ENCODE data around the gene MBIP.

Gene MBIP

DNA sequence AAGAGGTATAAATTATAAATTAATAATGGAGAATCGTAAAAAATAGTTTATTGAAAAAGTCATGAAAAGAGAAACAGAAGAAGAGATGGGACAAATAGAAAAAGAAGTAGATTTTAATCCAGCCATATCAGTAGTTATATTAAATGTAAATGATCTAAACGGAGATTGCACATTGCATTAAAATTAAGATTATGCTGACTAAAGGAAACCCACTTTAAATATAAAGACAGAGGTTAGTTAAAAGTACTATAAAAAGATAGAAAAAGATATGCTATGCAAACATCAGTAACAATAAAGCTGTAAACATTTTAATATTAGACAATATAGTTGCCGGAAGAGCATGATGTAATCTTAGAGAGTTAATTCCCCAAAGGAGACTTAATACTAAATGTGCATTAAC lies 5.4 kb upstream of the MBIP start:
- DNase-seq (ENCODE audit: low read depth) = no peak
- no peak overlapping the region for H3K4me3 ChIP-seq (replicated peaks; ENCODE audit: low read depth, low read length)
- TF ChIP-seq, protein P1, sequence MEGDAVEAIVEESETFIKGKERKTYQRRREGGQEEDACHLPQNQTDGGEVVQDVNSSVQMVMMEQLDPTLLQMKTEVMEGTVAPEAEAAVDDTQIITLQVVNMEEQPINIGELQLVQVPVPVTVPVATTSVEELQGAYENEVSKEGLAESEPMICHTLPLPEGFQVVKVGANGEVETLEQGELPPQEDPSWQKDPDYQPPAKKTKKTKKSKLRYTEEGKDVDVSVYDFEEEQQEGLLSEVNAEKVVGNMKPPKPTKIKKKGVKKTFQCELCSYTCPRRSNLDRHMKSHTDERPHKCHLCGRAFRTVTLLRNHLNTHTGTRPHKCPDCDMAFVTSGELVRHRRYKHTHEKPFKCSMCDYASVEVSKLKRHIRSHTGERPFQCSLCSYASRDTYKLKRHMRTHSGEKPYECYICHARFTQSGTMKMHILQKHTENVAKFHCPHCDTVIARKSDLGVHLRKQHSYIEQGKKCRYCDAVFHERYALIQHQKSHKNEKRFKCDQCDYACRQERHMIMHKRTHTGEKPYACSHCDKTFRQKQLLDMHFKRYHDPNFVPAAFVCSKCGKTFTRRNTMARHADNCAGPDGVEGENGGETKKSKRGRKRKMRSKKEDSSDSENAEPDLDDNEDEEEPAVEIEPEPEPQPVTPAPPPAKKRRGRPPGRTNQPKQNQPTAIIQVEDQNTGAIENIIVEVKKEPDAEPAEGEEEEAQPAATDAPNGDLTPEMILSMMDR (IDR thresholded peaks at IDR 0.05; ENCODE audit: low read length, missing control alignments) = no peak

DNA sequence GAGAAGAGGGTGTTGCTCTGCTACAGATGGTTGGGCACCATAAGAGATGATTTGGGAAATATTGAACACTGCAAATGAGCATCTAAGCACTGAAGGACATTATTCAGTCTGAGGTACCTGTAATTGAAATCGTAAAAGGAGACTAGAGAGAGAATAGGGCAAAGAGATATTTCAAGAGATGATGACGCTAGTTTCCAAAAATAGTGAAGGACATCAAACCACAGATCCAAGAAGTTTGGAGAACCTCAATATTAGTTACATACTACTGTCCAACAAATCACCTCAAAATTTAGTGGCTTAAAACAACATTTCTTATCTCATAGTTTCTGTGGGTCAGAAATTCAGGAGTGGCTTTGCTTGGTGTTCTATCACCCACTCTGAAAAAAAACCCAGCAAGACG lies 4.5 kb upstream of the MBIP start:
- H3K4me3 ChIP-seq (replicated peaks; ENCODE audit: low read depth, low read length) = no peak overlapping the region
- DNase-seq (ENCODE audit: low read depth) = no peak
- TF ChIP-seq, protein P1 (IDR thresholded peaks at IDR 0.05; ENCODE audit: low read length, missing control alignments) = no peak

DNA sequence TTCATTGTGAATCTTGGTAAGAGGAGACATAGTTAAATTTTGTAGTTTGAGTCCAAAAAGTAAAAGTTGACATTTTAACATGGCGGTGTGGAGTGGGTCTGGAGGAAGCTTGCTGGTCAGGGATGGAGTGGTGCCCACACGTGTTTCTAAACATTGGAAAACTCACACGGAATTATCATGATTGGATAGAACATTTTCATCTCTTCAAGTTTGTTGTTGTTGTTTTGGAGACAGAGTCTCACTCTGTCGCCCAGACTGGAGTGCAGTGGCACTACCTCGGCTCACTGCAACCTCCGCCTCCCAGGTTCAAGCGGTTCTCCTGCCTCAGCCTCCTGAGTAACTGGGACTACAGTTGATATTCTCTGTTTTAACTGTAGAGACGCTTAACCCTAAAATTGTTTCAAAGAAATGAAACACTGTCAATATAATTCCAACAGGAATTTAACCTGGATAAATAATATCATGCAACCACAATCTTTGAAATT lies 502 bp upstream of the MBIP start:
- TF ChIP-seq, protein P1 (IDR thresholded peaks at IDR 0.05; ENCODE audit: low read length, missing control alignments) = no peak
- H3K4me3 ChIP-seq (replicated peaks; ENCODE audit: low read depth, low read length) = peak overlapping the region; percentile 93

DNA sequence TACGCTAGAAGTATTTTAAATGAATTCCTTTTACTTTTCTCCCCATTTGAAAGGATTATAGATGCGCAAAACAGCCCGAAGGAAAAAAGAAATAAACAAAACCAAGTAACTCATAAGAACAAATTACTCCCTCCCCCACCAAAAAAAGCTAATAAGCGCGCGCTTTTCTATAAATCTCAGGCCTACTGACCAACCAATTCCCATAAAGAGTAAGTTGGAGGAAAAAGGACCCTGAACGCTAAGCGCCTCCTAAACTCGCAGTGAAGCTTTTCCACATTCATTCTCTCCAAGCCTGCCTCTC lies 588 bp downstream of the MBIP start:
- TF ChIP-seq, protein P1 (IDR thresholded peaks at IDR 0.05; ENCODE audit: low read length, missing control alignments) = no peak
- no peak for DNase-seq (ENCODE audit: low read depth)
- H3K4me3 ChIP-seq (replicated peaks; ENCODE audit: low read depth, low read length) = peak overlapping the region; percentile 93

More for the DNA sequence above, 502 bp upstream of the MBIP start:
- DNase-seq (ENCODE audit: low read depth) = no peak

DNA sequence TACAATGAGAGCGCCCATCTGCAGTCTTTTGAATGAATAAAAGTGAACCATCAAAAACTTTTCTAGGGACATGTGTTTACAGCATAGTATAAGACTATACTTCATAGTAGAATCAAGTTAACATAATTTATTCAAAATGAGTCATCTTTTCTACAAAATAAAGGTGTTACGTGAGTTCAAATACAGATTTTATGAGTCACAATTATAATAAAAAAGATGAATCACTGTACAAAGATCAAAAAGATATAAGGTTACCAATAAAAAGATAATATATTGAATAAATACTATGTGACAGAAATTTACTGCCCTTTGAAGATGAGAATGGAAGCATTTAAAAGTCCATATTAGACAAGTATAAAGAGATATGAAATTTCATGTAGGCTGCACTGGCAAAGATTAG lies 2.8 kb downstream of the MBIP start:
- TF ChIP-seq, protein P1 (IDR thresholded peaks at IDR 0.05; ENCODE audit: low read length, missing control alignments) = no peak
- DNase-seq (ENCODE audit: low read depth) = no peak
- no peak overlapping the region for H3K4me3 ChIP-seq (replicated peaks; ENCODE audit: low read depth, low read length)

DNA sequence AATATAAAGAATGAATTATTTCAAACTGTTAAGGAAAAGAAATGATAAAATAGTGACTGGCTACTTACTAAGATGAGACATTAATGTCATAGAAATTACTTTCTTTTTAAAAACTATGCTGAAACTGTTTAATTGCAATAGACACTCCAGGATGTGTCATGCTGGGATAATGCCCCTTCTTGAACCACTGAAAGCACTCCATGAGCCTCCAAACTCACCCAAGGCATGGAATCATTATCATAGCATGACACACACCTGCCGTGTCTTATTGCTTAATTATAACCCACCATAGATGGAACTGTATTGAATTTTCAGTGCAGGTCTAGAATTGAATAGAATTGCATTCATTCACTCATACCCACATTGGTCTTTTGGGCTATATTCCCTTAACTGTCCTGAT lies 4.3 kb downstream of the MBIP start:
- TF ChIP-seq, protein P1 (IDR thresholded peaks at IDR 0.05; ENCODE audit: low read length, missing control alignments) = no peak
- DNase-seq (ENCODE audit: low read depth) = no peak
- no peak overlapping the region for H3K4me3 ChIP-seq (replicated peaks; ENCODE audit: low read depth, low read length)

DNA sequence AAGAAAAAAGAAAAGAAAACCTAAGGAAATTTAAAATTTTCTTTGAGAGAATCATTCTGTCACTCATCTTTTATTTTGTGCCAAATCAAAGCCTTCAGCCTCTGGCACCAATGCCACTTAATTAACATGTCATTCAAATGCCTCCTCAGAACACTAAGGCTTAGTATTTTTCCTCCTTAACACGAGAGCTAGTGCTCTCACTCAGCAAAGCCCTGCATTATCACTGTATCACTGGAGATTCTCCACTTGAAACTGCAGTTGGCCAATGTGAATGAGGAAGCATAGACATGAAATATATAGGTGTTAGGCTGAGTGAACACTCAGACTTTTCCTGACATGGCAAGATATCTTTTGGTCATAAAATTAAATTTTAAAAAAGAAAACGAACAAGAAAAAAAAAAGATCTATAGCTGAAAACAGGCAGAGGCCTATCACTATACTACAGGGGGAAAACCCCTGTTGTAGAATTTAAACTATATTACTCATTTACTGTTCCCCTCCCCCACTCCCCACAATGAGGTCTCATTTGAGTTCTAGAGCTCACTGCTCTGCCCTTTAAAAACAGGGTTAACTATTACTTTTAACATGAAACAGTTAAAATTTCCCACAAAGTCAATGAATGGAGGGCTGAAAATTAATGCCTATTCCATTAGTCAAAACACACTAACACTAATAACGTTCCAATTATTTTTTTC lies 5.1 kb downstream of the MBIP start:
- no peak for DNase-seq (ENCODE audit: low read depth)
- TF ChIP-seq, protein P1 (IDR thresholded peaks at IDR 0.05; ENCODE audit: low read length, missing control alignments) = no peak
- no peak overlapping the region for H3K4me3 ChIP-seq (replicated peaks; ENCODE audit: low read depth, low read length)
